Activated CD4-positive, alpha-beta memory T cell treated with anti-CD3 and anti-CD28 coated beads, Interleukin-2, amount 10 ng/mL, durations not matched to agents 7 days and 5 days (primary cell): ENCODE data around the gene PRKCA. TPM values are rescaled to one million over a fixed set of nuclear protein-coding genes. Genes with fewer than 3 reads are reported as not detected.
A peak's percentile ranks its signal among the peaks of the same experiment; 100 is the strongest.
"Not testable (repeated sequence)": the region's sequence is repeated elsewhere in the genome, so short reads cannot be mapped to it uniquely, and the experiment has no call there.

ENCODE experiments used
- CTCF ChIA-PET: fragments of 350-600 bp; sonication (Branson Sonifier 250); formaldehyde crosslinking; loops from one replicate; lab custom pipeline; 2021; ENCODE audit warnings: antibody characterized with exemption, inconsistent platforms; lab: Charles Lee
- POLR2A ChIA-PET: fragments of 350-600 bp; sonication (Branson Sonifier 250); formaldehyde crosslinking; loops from one replicate; lab custom pipeline; 2021; ENCODE audit warnings: antibody characterized with exemption; lab: Charles Lee
- DNase-seq: peaks from one replicate; pipeline ENCODE4 v3.0.0-alpha.2; 2020
- H3K27ac Mint-ChIP-seq: one replicate; pipeline ENCODE4 v1.8.0; 2021; ENCODE audit warnings: mild to moderate bottlenecking, mixed read lengths
- H3K27me3 Mint-ChIP-seq: one replicate; pipeline ENCODE4 v1.8.0; 2021; ENCODE audit warnings: mixed read lengths
- H3K36me3 Mint-ChIP-seq: one replicate; pipeline ENCODE4 v1.8.0; 2021; ENCODE audit warnings: low read depth, mixed read lengths
- H3K4me1 Mint-ChIP-seq: one replicate; pipeline ENCODE4 v1.8.0; 2021; ENCODE audit warnings: mixed read lengths
- H3K4me3 Mint-ChIP-seq: one replicate; pipeline ENCODE4 v1.8.0; 2021; ENCODE audit warnings: mild to moderate bottlenecking, mixed read lengths
- H3K9me3 Mint-ChIP-seq: one replicate; pipeline ENCODE4 v1.8.0; 2021; ENCODE audit warnings: mixed read lengths
- total RNA-seq, 2 experiments: library from RNA; stranded (reverse); gene quantifications; one replicate each; pipeline ENCODE4 v1.2.3, GENCODE V29; 2021

The PRKCA gene
- total RNA-seq, 2 experiments from 2014 or later: 57.6 to 61.3 TPM

DNA sequence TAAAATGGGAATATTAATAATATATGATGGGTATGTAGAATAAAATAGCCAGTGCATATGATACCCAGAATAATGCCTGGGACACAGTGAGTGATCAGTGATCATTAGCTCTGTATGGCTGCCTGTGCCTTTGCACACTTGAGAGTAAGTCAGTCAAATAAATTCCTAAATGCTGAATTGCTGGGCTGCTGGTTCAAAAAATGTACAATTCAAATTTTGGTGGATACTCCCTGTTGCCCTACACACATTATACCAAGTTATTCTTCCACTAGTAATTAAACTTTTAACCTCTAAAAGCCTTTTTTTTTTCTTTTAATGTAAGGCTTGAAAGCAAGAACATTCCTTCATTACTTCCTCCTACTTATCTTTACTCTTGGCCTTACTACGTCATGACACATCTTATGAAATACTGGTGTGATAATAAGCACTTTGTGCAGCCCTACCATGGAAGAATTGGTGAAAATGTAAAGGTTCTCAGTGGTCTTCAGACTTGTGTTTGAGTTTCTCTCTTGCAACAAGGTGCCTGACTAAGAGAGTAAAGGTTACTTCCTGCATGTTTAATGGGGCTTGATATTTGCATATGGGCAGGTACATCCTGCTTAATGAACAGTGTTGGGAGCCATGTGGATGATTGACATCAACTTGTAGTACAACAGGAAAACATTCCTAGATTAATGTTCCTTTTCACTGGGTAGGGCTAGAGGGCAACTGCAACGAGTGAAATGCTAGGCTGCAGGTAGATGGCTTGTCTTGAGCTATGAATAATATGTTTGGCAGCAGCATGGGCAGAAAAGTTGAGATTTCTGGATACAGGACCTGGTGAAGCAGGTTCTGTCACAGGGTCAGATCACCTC is 84.3 kb downstream of the PRKCA start:
- H3K36me3 Mint-ChIP-seq: peaks cover 35% of the 10 kb centered on the region
- CTCF ChIA-PET: no interaction called here

DNA sequence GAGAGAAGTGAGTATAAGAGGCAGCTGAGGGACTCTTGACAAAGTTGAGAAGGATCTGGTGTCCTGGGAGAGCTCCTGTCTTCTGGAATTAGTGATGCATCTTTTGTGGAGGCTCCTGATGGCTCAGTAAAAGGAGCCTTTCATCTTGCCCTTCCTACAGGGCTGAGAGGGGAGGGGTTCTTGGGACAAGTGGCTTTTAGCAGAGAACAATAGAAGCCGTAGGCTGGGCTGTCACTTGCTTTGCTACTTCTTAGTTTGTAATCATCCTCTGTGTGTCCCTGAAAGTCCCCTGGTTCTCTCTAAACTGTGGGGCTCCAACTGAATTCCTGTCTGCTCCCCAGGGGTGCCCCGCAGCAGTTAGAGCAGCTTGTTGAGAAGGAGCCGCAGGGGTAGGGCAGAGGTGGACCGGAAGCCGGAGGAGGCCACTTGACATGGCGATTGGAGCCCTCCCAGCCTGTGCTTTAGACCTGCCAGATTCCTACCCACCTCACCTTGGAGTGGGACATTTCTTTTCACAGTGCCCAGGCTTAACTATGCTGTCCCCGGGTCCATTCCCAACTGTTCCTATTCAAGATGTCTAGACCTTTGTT is 85.1 kb downstream of the PRKCA start:
- no peaks in the 10 kb centered on the region for H3K27me3 Mint-ChIP-seq
- no peak overlapping the region for H3K27ac Mint-ChIP-seq
- H3K4me3 Mint-ChIP-seq: no peak overlapping the region
- H3K9me3 Mint-ChIP-seq: no peaks in the 10 kb centered on the region
- DNase-seq: no peak
- ChIA-PET POLR2A (no interaction called here), CTCF (no interaction called here)
- peaks cover 31% of the 10 kb centered on the region for H3K4me1 Mint-ChIP-seq
- H3K36me3 Mint-ChIP-seq: peaks cover 38% of the 10 kb centered on the region

More for the DNA sequence above, 84.3 kb downstream of the PRKCA start:
- Mint-ChIP-seq H3K4me3 (no peak overlapping the region), H3K27ac (no peak overlapping the region), H3K27me3 (no peaks in the 10 kb centered on the region), H3K9me3 (no peaks in the 10 kb centered on the region), H3K4me1 (peaks cover 27% of the 10 kb centered on the region)
- POLR2A ChIA-PET: no interaction called here
- no peak for DNase-seq

DNA sequence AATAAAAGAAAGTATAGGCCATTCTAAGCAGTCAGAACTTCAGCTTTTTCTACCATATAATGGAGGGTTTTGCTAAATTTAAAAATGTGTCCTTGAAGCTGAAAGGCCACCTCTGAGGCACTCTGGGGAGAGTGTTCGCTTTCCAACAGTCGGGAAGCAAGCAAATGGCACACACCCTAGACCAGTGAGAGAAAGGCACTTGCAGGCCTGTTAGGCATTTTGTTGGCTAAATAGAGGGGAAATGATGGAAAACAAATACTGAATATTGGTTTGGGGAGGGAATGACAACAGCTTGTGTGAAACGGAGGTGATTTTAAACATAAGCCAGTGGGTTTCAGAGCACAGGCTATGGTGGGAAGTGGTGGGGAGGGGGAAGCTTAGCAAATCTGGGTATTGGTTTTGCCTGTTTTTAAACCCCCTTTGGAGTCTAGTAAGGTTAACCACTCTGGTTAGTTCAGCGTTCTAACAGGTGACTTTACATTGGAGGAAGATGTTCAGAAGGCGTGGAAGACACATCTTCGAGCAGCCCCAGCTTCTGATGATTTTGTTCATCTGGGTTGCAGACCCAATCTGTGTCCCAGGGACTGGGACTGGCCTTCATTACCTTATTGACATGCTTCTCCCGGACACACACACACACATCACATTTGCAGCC is 90.5 kb downstream of the PRKCA start:
- POLR2A ChIA-PET: interaction anchor here (0.9 to 1.1 kb wide), 2 partner anchors 9 to 13 kb away, joined by 3 read pairs; no protein-coding TSS in a partner anchor
- H3K4me3 Mint-ChIP-seq: no peak overlapping the region
- no peaks in the 10 kb centered on the region for H3K9me3 Mint-ChIP-seq
- CTCF ChIA-PET: interaction anchor here (1.0 to 1.4 kb wide), 4 partner anchors 12 to 166 kb away, joined by 3 to 4 read pairs (median 4); no protein-coding TSS in a partner anchor
- peaks cover 54% of the 10 kb centered on the region for H3K36me3 Mint-ChIP-seq
- DNase-seq: no peak
- H3K27ac Mint-ChIP-seq: no peak overlapping the region
- no peaks in the 10 kb centered on the region for H3K27me3 Mint-ChIP-seq
- H3K4me1 Mint-ChIP-seq: peaks cover 39% of the 10 kb centered on the region

DNA sequence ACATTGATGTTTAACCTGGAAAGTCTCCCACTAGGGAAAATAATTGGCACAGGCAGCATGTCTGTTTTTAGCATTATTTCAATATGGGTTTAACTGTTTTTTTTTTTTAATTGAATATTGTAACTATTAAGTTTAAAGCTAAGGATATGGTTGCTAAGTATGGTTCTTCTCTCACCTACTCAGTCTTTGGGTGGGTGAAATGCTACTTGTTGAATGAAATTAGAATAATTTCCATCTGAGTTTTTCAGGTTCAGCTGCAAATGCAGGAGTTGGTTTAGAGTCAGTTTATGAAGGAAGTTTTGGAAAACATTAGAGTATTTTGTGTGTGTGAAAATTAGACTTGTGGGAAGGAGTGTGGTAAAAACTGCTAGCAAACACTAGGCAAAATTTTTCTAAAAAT is 93.5 kb downstream of the PRKCA start:
- H3K4me1 Mint-ChIP-seq: peaks cover 59% of the 10 kb centered on the region
- DNase-seq: no peak
- no peak overlapping the region for H3K4me3 Mint-ChIP-seq
- POLR2A ChIA-PET: no interaction called here
- CTCF ChIA-PET: no interaction called here
- peaks cover 43% of the 10 kb centered on the region for H3K36me3 Mint-ChIP-seq
- H3K27me3 Mint-ChIP-seq: no peaks in the 10 kb centered on the region
- H3K27ac Mint-ChIP-seq: no peak overlapping the region
- no peaks in the 10 kb centered on the region for H3K9me3 Mint-ChIP-seq

DNA sequence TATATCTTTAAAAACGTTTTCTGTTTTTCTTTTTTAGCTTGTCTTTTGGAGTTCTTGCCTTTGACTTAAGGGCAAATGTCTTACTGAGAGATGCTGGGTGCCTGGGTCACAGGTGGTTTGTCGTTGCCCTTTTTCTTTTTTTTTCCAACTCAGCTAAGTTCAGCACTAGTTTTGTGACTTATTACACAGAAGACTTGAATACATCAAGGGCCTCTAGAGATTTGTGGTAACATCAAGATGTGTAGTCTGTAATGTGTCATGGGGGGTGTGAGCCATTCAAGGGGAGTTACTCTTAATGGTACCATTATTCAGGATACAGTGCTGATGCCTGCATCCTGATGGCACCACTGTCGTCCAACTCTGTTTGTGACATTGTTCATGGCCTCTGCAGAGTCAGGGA is 95.1 kb downstream of the PRKCA start:
- H3K27ac Mint-ChIP-seq: peak overlapping the region; percentile 69
- no peak for DNase-seq
- H3K36me3 Mint-ChIP-seq: peaks cover 45% of the 10 kb centered on the region
- ChIA-PET CTCF (interaction anchor here (0.8 kb wide), 1 partner anchor 1257 kb away, joined by 5 read pairs; no protein-coding TSS in a partner anchor), POLR2A (interaction anchor here (0.6 to 2.4 kb wide), 4 partner anchors 10 to 94 kb away, joined by 3 to 12 read pairs (median 4); no protein-coding TSS in a partner anchor)
- no peaks in the 10 kb centered on the region for H3K9me3 Mint-ChIP-seq
- H3K4me1 Mint-ChIP-seq: peaks cover 61% of the 10 kb centered on the region
- H3K4me3 Mint-ChIP-seq: no peak overlapping the region
- no peaks in the 10 kb centered on the region for H3K27me3 Mint-ChIP-seq

DNA sequence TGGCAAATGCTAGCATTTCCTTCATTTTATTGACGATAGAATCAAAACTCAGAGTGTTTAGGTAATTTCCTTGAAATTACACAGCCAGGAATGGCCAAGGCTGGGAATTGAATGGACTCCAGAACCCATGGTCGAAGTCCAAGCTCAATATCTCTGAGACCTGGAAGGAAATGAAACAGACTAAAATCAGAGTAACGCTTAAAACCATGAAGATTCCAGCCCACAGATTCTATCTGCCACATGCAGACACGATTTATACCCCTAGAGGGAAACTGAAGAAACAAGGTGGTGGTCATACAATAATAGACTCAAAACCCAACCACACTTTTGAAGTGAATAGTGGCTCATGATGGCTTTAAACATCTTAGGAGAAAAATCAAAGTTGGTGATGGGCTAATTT is 95.6 kb downstream of the PRKCA start:
- Mint-ChIP-seq H3K4me1 (peaks cover 66% of the 10 kb centered on the region), H3K4me3 (peak overlapping the region; percentile 70), H3K36me3 (peaks cover 42% of the 10 kb centered on the region), H3K9me3 (no peaks in the 10 kb centered on the region), H3K27ac (peak overlapping the region; percentile 98), H3K27me3 (no peaks in the 10 kb centered on the region)
- DNase-seq: no peak
- ChIA-PET POLR2A (interaction anchor here (0.6 to 2.4 kb wide), 3 partner anchors 10 to 96 kb away, joined by 3 to 12 read pairs (median 3); partner anchors contain the start of gene PRKCA), CTCF (no interaction called here)

DNA sequence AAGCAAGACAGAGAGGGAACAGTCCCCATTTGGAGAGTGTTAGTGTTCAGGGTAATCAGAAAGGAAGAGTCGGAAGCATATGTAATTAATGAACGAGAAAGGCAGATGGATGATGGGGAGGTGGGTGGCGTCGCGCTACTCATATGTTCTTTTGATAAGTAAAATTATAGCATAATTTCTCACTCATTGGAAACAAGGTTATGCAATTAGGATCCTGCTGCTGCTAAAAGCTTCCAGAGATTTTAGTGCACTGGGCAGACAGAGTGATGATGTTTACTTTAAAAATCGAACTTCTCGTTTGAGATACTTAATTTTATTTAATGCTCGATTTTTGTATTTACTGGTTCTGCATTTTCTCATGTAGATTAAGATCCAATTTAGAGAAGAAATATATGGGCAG is 96.2 kb downstream of the PRKCA start:
- peak overlapping the region; percentile 98 for H3K27ac Mint-ChIP-seq
- peaks cover 71% of the 10 kb centered on the region for H3K4me1 Mint-ChIP-seq
- H3K4me3 Mint-ChIP-seq: peak overlapping the region; percentile 70
- POLR2A ChIA-PET: interaction anchor here (1.3 to 2.4 kb wide), 5 partner anchors 8 to 96 kb away, joined by 3 to 12 read pairs (median 4); partner anchors contain the start of gene PRKCA
- CTCF ChIA-PET: no interaction called here
- no peaks in the 10 kb centered on the region for H3K9me3 Mint-ChIP-seq
- H3K36me3 Mint-ChIP-seq: peaks cover 38% of the 10 kb centered on the region
- no peak for DNase-seq
- no peaks in the 10 kb centered on the region for H3K27me3 Mint-ChIP-seq

DNA sequence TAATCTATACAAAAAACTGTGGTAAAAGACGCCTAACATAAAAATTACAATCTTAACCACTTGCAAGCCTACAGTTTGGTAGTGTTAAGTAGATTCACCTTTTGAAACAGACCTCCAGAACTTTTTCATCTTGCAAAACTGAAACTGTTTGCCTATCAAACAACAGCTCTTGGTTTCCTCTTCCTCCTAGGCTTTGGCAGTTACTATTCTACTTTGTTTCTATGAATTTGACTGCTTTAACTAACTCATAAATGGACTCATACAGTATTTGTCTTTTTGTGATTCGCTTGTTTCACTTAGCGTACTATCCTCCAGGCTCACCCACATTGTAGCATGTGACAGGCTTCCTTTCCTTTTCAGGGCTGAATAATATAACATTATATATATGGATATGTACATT is 97.0 kb downstream of the PRKCA start:
- Mint-ChIP-seq H3K27ac (peak overlapping the region; percentile 98), H3K9me3 (no peaks in the 10 kb centered on the region)
- POLR2A ChIA-PET: interaction anchor here (0.6 to 2.4 kb wide), 10 partner anchors 9 to 149 kb away, joined by 3 to 12 read pairs (median 4); partner anchors contain the start of gene PRKCA

DNA sequence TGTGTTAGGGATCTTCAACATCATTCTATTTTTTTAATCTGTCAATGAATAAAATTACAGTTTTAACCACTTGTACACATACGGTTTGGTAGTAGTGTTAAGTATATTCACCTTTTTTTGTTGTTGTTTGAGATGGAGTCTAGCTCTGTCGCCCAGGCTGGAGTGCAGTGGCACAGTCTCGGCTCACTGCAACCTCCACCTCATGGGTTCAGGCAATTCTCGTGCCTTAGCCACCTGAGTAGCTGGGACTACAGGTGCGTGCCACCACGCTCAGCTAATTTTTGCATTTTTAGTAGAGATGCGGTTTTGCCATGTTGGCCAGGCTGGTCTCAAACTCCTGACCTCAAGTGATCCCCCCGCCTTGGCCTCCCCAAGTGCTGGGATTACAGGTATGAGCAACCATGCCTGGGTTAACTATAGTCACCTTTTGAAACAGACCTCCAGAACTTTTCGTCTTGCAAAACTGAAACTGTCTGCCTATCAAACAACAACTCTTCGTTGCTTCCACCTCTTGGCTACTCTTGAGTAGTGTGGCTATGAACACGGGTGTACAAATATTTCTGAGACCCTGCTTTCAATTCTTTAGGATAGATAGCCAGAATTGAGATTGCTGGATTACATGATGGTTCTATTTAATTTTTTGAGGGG is 97.8 kb downstream of the PRKCA start:
- POLR2A ChIA-PET: interaction anchor here (0.6 to 2.4 kb wide), 9 partner anchors 8 to 149 kb away, joined by 3 to 12 read pairs (median 4); no protein-coding TSS in a partner anchor
- H3K27me3 Mint-ChIP-seq, H3K9me3 Mint-ChIP-seq: not testable (repeated sequence)
- DNase-seq: peak; percentile 37
- Mint-ChIP-seq H3K4me3 (peak overlapping the region; percentile 64), H3K36me3 (peaks cover 24% of the 10 kb centered on the region), H3K27ac (peak overlapping the region; percentile 98), H3K4me1 (peaks cover 81% of the 10 kb centered on the region)
- CTCF ChIA-PET: interaction anchor here (1.1 kb wide), 1 partner anchor 82 kb away, joined by 3 read pairs; no protein-coding TSS in a partner anchor

More for the DNA sequence above, 97.0 kb downstream of the PRKCA start:
- Mint-ChIP-seq H3K4me3 (peak overlapping the region; percentile 70), H3K36me3 (peaks cover 30% of the 10 kb centered on the region), H3K27me3 (no peaks in the 10 kb centered on the region), H3K4me1 (peaks cover 80% of the 10 kb centered on the region)
- CTCF ChIA-PET: interaction anchor here (0.7 to 1.1 kb wide), 2 partner anchors 82 to 167 kb away, joined by 3 read pairs; no protein-coding TSS in a partner anchor
- no peak for DNase-seq

DNA sequence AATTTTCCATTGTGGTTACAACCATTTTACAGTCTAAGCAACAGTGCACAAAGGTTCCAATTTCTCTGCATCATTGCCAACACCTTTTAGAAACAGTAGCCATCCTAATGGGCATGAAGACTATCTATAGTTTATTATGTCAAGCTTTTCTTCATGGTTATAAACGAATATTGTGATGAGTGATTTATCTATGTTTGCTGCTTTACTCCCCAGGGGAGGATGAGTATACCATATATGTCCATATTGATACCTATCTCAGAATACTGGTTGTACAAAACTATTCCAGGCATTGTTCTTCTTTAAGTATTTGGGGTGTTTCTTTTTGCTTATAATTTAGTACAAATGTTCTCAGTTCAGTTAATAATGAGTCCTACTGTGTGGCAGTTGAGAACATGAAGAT is 98.3 kb downstream of the PRKCA start:
- Mint-ChIP-seq H3K9me3 (no peaks in the 10 kb centered on the region), H3K27me3 (no peaks in the 10 kb centered on the region), H3K27ac (peak overlapping the region; percentile 98), H3K4me3 (peak overlapping the region; percentile 64), H3K36me3 (peaks cover 28% of the 10 kb centered on the region), H3K4me1 (peaks cover 83% of the 10 kb centered on the region)
- no peak for DNase-seq
- POLR2A ChIA-PET: interaction anchor here (0.6 kb wide), 1 partner anchor 69 kb away, joined by 3 read pairs; no protein-coding TSS in a partner anchor
- CTCF ChIA-PET: interaction anchor here (1.1 kb wide), 1 partner anchor 83 kb away, joined by 3 read pairs; no protein-coding TSS in a partner anchor

DNA sequence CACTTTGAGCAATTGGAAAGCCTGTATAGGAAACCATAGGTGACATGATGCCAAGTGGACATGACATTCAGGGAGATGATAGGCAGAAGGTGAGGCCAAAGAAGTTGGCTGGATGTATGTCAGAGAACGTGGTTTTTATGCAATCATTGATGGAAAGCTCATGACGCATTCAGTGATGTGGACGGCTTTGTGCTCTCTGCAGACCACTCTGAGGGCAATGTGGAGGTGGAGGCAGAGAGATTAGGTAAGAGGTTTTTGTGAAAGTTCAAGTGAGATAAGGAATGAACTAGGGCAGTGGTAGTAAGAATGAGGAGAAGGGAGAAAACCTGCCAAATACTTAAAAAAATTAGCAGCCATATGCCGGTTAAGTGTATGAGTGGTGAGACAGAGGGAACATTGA is 99.0 kb downstream of the PRKCA start:
- DNase-seq: no peak
- Mint-ChIP-seq H3K27me3 (no peaks in the 10 kb centered on the region), H3K4me1 (peaks cover 86% of the 10 kb centered on the region), H3K9me3 (no peaks in the 10 kb centered on the region), H3K36me3 (peaks cover 25% of the 10 kb centered on the region), H3K27ac (peak overlapping the region; percentile 98), H3K4me3 (no peak overlapping the region)
- ChIA-PET CTCF (interaction anchor here (1.4 kb wide), 1 partner anchor 97 kb away, joined by 3 read pairs; no protein-coding TSS in a partner anchor), POLR2A (interaction anchor here (1.4 kb wide), 1 partner anchor 8 kb away, joined by 3 read pairs; no protein-coding TSS in a partner anchor)
